NCI-H146 (cell line): ENCODE measurements around the gene TRIM71.
A peak's percentile ranks its signal among the peaks of the same experiment; 100 is the strongest.
"Not testable (repeated sequence)": the region's sequence is repeated elsewhere in the genome, so short reads cannot be mapped to it uniquely, and the experiment has no call there.

Experiments used
- DNase-seq: peaks from one replicate; lab custom pipeline; 2025; lab: John Stamatoyannopoulos, UW

TRIM71 gene

DNA sequence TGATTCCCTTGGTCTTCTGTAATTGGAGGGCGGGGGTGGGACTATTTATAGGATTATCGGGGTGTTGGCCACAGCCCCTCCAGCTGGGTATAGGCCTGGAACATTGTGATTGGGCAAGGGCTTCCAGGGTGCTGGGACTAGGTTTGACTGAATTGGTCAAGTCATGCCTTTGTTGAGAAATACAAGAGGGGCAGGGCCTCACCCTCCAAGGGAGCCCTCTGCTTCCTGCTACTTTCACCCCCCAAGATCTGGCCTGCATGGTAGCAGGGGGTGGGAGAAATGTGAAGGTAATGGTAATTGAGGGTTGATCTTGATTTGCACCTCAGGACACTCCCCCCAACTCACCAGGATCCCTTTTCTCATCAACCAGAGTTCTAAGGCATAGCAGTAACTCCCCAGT, 25.2 kb downstream of the TRIM71 start:
- DNase-seq = no peak

DNA sequence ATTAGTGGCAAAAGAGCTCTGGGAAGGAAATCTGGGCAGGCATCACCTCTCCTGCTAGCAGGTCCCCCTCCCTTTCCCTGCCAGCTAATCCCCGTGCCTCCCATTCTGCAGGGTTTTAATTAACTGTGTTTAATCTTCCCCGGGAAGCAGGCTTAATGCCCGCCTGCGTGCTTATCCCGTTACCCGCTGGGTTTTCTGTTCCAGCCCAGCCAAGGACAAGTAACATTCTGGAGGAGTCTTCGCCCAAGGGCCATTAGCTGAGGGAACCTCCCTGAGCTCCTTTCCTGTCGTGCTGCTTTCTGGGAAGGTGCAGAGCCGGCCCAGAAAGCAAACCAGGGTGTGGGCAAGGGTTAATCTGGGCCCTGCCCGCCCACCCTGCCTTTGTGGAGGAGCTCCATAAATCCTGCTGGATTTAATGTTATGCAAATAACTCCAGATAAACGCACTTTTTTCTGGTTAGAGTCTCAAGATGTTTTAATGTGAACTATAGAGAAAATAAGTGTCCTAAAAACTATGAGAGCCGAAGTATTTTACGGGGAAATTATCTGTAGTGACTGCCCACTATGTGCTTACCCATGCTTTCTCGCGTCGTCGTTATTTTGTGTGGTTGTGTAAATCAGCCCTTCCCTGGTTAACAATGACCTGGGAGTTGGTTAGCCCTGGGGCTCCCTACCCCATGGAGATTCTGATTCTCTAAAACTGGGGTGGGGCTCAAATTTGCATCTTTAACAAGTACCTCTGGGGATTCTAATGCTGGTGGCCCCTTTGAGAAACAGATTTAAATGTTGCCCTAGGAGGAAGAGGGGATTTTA, 25.9 kb downstream of the TRIM71 start:
- peak; percentile 4 for DNase-seq

DNA sequence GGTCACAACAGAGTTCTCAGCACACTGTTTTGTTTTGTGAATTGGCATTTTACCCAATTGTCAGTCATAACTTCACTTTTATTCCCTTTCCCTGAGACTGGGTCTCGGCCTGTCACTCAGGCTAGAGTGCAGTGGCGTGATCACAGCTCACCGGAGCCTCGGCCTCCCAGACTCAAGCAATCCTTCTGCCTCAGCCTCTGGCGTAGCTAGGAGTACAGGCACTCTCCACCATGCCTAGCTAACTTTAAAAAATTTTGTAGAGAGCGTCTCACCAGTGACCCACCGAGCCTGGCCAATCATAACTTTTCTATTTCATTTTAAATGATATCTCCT, 26.5 kb downstream of the TRIM71 start:
- DNase-seq = no peak

DNA sequence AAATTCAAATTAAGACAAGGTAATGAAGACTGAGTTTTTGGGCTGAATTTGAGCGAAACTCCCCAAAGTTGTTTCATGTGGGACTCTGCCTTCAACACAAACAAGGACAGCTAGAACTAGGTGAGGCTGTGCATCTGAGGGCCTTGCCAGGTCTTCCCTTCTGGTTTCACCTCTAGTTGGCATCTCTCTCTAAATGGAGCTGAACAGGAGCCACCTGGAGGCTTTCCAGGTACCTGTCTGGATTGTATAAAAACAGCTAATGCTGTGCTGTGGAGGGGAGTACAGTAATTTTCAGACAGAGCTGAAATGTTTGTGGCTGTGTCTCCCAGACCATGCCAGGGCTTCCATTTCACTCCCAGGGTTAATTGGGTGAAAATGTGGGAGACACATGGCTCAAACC, 27.1 kb downstream of the TRIM71 start:
- no peak for DNase-seq

DNA sequence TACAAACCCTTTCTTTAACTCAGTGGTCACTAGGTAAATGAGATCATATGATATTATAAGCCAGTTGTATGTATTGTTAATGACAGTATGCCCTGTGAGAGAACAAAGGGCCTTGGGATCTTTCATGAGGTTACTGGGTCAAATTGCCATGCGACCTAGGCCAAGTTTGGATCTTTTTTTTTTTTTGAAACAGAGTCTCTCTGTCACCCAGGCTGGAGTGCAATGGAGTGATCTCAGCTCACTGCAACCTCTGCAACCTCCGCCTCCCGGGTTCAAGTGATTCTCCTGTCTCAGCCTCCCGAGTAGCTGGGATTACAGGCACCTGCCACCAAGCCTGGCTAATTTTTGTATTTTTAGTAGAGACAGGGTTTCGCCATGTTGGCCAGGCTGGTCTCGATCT, 27.7 kb downstream of the TRIM71 start:
- DNase-seq = not testable (repeated sequence)

DNA sequence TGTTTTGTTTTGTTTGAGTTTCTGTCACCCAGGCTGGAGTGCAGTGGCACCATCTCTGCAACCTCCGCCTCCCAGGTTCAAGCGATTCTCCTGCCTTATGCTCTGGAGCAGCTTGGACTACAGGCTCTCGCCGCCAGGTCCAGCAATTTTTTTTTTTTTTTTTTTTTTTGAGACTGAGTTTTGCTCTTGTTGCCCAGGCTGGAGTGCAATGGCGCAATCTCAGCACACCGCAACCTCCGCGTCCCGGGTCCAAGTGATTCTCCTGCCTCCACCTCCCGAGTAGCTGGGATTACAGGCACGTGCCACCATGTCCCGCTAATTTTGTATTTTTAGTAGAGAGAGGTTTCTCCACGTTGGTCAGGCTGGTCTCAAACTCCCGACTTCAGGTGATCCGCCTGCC, 29.2 kb downstream of the TRIM71 start:
- DNase-seq = not testable (repeated sequence)

DNA sequence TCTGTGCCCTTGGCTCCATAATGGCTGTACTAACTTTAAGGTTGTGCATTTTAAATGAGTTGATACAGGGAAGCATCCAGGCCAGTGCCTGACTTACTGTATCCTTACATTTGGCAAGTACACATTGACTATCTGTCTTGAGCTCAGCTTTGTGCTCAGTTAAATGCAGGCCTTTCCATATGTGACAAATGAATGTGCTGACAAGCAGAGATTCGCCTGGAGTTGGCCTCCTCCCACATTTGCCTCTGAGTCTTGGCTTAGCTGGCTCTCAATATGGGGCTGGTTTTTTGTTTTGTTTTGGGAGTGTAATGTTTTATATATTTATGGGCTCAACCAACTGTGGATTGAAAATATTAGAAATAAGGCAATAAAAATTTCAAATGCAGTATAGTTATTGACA, 29.7 kb downstream of the TRIM71 start:
- DNase-seq = no peak

DNA sequence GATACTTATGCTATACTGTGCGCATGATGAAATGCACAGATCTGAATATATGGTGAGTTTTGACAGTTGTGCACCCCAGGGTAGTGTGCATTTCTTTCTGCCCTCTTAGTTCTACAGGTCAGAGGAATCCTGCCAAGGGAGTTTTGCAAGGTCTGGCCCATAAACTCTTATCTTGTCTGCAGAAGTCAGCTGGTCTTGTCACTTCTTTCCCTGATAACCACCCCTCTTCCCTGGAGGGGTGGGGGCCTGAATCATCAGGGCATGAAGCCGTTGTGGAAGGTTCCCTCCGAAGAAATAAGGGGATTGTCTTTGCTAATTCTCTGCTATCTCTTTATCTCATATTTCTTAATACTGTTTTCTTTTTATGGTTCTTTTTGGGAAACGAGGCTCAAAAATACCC, 30.4 kb downstream of the TRIM71 start:
- no peak for DNase-seq

DNA sequence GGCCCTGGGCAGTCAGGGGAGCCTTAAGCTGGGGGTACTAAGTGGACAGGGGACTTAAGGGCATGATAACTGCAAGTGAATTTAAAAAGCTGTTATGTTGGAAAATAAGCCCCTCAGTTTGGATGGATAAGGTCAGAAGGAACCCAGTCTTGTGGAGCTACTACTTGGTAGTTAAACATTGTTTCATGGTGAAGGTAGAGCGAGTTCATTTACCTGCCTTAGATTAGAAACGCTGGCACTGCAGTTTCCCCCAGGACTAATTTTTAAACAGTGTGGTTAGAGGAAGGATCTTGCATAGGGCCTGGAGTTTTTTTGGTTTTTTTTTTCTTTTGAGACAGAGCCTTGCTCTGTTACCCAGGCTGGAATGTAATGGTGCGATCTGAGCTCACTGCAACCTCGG, 31.2 kb downstream of the TRIM71 start:
- DNase-seq = no peak

DNA sequence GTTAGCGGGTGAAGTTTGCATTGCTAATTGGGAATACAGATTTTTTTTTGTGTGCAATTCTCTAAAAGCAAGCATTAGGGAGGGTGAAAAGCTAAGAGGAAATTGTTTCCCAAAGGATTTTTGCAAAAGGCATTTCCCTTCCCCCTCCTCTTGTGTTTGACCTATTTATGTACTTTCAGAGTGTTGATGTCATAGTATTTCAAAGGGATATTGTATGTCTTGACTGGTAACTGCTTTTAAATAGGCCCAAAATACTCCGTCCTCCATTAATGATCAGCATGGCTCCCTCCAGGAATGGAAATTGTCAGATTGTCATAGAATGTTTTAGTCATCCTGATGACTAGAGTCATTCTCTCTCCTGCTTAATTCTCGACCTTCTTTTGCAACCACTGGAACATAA, 32.4 kb downstream of the TRIM71 start:
- no peak for DNase-seq

DNA sequence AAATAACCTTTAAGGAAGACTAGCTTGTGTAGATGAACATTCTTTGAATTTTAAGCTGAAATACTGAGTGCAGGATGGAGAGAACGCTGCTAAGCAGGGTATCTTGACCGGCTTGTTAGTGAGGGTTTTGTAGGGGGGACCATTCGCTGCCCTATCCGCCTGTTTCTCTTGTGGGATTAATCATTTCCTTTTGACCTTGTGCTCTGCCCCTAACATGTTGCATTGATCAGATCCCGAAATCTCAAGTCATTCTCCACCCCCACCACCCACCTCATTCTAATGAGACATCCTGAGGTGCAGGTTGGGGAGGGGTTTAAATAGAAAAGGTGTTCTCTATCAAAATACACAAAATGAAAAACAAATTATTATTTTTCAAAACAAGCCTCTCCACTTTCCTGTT, 32.8 kb downstream of the TRIM71 start:
- no peak for DNase-seq

DNA sequence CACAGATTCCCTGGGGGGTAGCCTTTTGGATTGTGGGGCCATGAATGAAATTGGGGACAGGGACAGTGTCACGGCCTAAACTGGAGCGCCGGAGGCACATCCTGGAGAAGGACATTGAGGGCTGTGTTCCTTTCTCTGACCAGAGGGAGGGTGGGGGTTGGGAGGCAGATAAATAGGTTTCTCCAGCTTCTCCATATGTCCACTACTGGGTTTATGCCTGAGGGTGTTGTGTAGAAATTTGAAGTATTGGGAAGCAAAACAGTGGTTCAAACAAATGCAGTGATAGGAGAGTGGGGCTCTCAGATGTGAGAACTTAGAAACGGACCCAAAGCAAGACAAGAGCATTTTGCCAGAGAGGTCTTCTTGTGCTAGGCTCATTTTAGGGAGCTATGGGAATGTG, 34.3 kb downstream of the TRIM71 start:
- DNase-seq = no peak

DNA sequence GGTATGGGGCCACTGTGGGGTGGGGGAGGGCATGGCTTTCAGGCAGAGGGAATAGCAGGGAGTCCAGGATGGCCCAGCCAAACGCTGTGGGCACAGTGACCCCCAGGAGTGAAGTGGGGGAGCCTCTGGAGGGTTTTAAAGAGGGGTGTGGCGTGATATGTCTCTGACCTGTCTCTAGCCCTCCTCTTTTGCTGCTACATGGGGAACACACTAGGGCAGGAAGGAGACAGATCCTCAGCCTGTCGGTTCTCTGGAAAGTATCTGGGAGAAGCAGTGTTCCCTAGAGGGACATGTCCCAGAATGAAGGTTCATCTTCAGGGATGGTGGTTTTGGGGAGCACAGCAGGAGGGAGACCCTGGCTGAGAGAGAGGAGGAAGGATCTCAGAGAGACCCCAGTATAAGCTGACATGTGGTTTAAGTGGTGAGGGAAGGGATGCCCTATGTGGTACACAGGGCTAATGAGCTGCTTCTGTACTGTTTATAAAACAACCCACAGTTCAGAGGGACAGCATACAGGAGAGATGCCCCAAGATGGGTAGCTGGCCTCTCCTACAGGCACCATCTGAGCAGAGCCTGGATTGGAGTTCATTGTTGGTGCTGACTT, 37.7 kb downstream of the TRIM71 start:
- DNase-seq = no peak

DNA sequence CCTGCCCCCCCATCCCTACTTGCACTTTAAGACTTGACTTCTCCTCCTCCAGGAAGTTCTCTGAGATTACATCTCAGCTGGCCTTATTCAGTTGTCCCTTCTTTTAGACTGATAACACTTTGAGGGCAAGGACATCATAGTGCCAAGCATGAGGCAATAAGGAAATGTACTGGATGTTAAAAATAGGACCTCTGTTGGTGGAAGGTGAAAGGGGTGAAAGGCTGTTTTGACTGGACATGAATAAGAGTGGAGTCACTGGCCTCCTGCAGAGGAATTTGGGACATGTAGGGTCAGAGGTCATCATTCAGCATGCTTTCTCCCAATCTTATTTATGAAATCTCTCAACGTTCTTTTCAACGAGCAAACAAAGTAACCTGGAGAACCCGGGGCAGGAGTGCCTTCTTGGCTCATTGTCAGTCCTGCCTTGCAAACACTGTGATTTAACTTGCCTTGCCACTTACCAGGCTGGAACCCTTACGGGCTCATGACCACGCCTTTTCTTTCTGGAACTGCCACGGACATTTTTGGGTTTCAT, 38.6 kb downstream of the TRIM71 start:
- DNase-seq = no peak

DNA sequence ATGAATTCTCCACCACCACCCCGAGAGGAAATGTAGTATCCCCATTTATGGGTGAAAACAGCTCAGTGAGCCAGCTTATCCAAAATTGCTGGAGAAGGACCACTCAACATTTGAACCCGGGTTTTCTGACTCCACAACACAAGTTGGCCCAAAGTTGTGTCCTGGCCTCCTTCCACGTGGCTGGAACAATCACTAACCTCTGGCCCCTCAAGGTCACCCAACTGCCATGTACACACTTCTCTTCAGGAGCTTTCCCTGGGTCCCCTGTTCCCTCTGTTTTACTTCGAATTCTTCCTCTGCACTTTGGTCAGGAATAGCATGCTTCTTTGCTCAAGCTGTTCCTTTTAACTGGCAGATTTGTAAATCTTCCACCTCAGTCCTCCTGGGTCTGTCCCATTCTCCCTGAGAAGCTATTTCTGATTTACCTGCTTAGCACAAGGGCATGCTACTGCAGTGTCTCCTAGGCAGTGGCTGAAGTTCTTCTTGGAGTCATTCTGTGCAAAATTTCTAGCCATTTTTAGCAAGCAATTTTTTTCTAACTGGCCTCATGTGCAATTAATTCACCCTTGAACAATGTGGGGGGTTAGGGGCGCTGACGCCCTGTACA, 39.2 kb downstream of the TRIM71 start:
- no peak for DNase-seq

DNA sequence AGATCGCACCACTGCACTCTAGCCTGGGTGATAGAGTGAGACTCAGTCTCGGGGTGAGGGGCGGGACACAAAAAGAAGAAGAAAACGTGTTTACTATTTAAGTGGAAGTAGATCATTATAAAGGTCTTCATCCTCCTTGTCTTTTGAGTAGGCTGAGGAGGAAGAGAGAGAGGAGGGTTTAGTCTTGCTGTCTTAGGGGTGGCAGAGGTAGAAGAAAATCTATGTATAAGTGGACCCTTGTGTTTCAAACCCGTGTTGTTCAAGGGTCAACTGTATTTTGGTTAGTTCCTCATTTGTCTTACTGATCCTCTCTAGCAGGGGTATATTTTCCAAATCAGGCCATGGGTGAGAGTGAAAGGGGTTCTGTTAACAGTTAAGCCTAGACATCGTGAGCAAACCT, 40.1 kb downstream of the TRIM71 start:
- DNase-seq = no peak

DNA sequence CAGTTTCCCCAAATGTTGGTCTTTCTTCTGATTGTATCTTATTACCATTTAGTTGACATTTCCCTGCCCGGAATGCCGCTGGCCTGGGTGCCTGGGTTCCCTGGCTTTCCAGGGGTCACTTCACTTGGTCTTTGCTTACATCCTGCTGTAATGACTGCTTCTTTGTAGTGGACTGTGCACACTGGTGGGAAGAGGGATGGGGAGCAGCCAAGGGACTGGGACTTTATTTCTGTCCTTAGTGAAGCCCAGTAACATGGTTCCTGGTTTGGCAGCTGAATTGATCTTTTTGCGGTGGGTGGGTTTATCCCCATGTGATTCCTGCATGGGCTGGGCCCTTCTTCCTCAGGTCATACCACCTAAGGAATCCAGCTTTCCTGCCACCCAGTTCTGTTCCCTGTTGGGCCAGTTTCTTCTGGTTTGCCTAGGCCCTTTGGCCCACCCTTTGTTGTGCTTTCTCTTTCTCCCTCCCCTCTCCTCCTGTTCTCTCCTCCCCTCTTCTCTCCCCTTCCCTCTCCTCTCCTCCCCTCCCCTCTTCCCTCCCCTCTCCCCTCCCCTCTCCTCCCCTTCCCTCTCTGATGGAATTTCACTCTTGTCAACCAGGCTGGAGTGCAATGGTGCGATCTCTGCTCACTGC, 41.9 kb downstream of the TRIM71 start:
- no peak for DNase-seq

DNA sequence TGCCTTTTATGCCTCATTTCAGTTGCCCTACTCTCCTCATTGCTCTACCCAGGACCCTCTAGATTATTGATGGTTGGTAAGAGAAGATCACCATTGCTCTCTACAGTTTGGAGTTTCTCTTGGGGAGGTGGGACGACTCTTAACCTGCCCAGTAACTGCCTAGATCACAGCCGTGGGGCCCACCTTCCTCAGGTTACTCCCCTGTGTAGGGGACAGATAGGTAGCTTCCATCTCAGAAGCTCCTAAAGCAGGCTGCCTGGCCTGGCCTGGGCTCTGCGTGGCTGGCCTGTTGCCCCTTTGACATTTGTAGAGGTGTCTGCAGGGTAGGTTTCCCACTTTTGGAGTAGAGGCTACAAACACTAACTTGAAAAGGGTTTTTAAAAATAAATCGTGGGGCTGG, 42.7 kb downstream of the TRIM71 start:
- DNase-seq = no peak

DNA sequence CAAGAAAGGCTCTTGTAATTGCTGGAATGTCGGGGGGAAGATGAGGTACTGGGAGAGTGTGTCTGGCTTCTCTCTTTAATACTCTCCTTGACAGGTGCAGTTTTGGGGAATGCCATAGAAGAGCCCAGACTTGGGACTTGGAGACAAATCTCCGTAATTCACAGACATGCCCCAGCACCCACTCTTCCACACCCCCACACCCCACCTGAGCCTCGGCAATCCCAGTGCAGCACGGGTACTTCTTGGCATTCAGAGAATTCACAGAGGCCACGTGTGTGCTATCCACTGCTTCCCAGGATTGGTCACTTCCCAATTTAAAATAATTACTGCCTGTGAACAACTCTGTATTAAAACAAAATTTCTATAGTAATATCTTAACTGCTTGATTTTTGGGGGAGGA, 43.9 kb downstream of the TRIM71 start:
- DNase-seq = no peak

DNA sequence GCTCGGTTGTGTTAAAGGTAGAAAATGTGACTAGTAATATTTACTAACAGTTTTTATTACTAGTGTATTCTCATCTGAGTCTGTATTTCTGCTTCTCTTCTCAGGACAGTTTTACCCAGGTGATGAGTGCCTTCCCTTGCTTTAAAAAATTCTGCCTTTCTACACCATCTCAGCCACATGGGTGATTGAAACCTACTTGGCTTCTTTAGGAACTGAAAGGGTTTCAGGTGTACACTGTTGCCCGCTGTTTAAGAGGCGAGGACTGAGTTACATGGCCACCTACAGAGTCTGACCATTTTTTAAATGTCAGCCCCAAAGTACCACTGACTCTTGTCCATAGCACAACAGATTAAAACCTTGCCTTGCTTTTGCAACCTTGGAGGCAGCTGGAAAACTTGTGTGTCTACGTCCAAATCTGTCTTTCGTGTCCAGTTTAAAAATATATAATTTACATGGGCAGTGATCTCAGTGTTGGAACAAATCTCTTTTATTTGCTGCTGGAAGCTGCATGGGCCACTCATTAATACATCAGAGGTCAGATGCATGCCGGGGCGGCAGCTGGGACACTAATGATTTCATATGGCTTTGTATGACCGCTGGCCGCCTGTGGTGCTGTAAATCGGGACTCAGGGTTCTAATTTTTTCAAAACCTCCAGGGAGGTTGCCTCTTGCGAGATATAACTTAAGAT, 44.6 kb downstream of the TRIM71 start:
- peak; percentile 77 for DNase-seq

DNA sequence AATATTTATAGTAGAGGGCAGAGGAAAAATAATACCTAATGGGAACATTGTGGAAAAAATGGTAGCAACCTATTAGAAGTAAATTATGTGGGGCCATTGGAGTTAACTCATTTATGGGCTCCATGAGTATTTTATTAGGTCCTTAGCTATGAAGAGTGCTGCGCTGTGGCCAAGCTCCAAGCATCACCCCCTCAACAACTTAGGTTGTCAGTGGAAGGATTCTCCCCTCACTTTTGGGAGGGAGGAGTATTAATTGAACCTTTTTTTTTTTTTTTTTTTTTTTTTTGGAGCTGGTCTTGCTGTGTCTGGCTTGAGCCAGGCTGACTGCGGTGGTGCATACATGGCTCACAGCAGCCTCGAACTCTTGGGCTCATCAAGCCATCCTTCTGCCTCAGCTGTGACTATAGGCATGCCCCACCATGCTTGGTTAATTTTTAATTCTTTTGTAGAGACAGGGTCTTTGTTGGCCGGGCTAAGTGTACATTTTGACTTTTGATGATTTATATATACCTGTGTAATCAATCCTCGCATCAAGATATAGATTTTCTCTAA, 45.2 kb downstream of the TRIM71 start:
- DNase-seq = no peak

DNA sequence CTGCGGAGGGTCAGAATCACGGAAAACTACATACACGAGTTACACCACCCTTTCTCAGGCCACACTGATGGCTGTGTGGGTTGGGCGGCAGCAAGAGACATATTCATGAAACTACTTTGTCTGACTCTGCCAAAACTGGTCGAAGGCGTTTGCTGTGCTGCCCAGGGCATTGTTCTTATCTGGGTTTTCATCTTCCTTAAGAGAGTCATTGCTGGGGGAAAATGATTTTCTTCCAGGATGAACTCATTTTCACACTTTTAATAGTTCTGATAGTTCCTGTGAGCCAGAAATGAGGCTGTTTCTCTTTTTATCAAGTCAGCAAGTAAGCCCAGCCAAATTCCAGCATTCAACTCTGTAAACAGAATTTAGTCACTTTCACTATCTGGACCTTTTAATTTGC, 47.6 kb downstream of the TRIM71 start:
- no peak for DNase-seq
